Amniotic stem cell (primary cell): Measurements from ENCODE around the gene CCL25.
"Not testable (repeated sequence)": the region's sequence is repeated elsewhere in the genome, so short reads cannot be mapped to it uniquely, and the experiment has no call there.

Source experiments
- DNase-seq: peaks from one replicate; lab custom pipeline; 2025; lab: John Stamatoyannopoulos, UW

The CCL25 gene, protein sequence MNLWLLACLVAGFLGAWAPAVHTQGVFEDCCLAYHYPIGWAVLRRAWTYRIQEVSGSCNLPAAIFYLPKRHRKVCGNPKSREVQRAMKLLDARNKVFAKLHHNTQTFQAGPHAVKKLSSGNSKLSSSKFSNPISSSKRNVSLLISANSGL

GRCh38 chr19:8052464-8052859 is at the start of gene CCL25:
CCL25 (plus strand) TSS chr19:8052760; CDS start chr19:8053050, 290 bp downstream.
- DNase-seq, result no peak

DNA sequence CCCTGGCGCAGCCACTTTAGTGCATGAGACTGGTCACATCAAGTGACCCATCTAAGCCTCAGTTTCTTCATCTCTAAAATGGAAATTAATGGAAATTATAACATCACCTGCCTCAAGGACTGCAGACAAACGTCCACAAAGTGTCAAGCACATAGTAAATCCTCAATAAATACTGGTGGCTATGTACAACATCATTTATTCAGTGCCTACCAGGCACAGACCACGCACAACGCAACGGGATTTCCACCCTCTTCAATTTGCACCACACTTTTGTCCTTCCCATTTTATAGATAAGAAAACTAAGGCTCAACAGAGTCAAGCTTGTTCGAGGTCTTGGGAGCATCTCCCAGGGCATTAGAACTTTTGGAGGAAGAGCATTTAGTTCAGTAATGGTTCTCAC is 48.6 kb upstream of the CCL25 start:
- no peak for DNase-seq

DNA sequence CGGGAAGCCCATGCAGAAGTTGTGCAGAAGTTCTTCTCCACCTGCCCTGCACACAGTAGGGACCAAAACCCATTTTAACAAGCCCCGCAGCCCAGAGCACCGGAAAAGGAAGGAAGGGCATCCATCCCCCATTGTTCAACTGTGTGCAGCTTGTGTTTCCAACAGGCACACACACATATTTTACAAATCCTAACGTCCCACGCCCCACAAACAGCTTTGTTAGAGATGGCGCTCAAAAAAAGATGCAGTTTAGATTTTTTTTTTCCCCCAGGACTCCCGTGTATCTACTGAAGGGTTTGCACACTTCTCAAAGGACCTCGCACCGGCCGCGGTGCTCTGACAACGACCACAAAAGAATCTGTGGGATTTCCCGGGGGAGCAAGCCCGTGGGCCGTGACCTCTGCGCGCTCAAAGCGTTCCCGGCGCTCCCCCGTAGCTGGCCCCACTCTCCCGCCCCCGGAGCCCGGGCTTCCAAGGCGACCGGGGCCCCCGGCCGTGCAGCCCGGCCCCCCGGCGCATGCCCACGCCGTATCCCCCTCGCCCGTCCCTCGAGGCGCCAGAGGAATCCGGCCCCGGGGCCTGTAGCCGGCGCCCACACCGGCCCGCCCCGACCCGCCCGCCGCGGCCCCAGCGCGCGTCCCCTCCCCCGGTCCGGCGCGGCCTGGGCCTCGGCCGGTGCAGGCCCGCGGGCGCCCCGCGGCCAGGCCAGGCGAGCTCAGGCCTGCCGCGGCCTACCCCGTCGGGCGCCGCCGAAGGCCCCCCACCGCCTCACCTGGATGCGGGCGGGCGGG is 47.6 kb upstream of the CCL25 start:
- no peak for DNase-seq

- DNase-seq, result peak; percentile 86
These were observed 46.9 kb upstream of the CCL25 start, which contains the start of gene ELAVL1 for GRCh38 chr19:8005534-8006256. ELAVL1 (minus strand) TSS chr19:8005641; CDS start chr19:7991815, 13,826 bp downstream.

DNA sequence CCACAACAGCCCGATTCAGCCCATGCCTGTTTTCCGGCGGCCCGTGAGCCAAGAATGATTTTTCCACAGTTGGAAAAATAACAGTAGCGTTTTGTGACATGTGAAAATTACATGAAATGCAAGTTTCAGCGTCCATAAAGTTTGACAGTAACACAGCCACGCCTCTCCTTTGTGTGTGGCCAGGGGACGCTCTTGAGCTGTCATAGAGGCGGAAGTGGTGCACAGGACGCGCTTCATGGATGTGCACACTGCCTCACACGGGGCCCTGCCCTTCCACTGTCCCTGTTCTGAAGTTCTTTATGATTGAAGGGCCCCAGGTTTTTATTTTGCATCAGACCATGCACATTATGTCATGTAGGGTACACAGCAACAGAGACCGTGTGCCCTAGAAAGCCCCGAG is 34.8 kb upstream of the CCL25 start:
- DNase-seq, result no peak

GRCh38 chr19:8020681-8021080 is 31.9 kb upstream of the CCL25 start:
- no peak for DNase-seq

- DNase-seq, result no peak
These were observed 31.2 kb upstream of the CCL25 start for GRCh38 chr19:8021374-8021773.

GRCh38 chr19:8022275-8022674 is 30.3 kb upstream of the CCL25 start:
- DNase-seq, result no peak

GRCh38 chr19:8023371-8023770 is 29.2 kb upstream of the CCL25 start:
- DNase-seq, result peak; percentile 19

DNA sequence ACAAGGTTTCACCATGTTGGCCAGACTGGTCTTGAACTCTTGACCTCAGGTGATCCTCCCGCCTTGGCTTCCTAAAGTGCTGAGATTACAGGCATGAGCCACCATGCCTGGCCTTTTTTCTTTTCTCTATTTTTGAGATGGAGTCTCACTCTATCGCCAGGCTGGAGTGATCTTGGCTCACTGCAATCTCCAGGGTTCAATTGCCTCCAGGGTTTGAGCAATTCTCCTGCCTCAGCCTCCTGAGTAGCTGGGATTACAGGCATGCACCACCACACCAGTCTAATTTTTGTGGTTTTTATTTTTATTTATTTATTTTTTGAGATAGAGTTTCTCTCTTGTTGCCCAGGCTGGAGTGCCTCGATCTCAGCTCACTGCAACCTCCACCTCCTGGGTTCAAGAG is 28.3 kb upstream of the CCL25 start:
- DNase-seq, result not testable (repeated sequence)

GRCh38 chr19:8025316-8025715 is 27.2 kb upstream of the CCL25 start:
- DNase-seq, result no peak

DNA sequence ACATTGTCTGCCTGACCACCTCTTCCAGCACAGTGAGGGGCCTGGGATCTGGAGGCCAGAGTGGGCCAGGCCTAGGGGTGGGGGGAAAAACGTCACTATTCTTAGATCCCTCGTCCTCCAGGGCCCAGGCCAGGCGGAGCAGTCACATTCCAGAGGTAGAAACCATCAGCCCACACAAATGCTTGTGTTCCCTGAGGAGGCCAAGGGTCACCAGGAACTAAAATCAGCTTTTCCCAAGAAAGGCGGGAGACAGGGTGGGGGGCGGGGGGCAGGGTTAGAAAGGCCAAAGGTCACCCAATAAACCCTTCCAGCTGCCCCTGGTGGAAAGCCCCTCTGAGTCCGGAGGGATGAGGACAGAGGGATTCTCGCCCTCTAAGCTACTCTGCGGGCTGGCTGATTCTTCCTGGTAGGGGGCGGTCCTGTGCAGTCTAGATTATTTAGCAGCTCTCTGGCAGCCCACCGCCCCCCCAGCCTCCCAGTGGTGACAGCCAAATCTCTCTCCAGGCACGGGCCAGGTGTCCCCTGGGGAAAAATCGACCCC is 23.5 kb upstream of the CCL25 start:
- no peak for DNase-seq

GRCh38 chr19:8030960-8031359 is 21.6 kb upstream of the CCL25 start:
- no peak for DNase-seq

- DNase-seq, result not testable (repeated sequence)
These were observed 19.0 kb upstream of the CCL25 start for GRCh38 chr19:8033287-8034177.

GRCh38 chr19:8034178-8034525 is 18.4 kb upstream of the CCL25 start:
- no peak for DNase-seq

- no peak for DNase-seq
These were observed 16.0 kb upstream of the CCL25 start for GRCh38 chr19:8036434-8037099.

GRCh38 chr19:8038815-8039214 is 13.7 kb upstream of the CCL25 start:
- DNase-seq, result no peak

- DNase-seq, result no peak
These were observed 13.3 kb upstream of the CCL25 start for GRCh38 chr19:8039231-8039630.

GRCh38 chr19:8041531-8041931 is 11.0 kb upstream of the CCL25 start:
- DNase-seq, result no peak

DNA sequence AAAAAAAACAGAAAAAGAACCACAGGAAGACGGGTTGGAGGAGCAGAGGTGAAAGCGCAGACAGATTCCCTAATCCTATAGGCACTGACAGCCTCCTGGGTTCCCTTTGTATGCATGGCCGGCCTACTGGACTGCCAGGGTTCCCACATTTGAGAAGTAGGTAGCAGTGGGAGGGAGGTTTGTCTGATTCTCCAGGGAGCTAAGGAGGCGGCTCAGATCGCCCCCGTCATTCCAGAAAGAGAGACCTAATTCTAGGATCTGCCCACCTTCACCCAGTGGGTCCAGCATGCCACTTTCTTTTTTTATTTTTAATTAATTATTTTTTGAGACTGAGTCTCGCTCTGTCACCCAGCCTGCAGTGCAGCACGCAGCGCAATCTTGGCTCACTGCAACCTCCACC is 9.7 kb upstream of the CCL25 start:
- no peak for DNase-seq

DNA sequence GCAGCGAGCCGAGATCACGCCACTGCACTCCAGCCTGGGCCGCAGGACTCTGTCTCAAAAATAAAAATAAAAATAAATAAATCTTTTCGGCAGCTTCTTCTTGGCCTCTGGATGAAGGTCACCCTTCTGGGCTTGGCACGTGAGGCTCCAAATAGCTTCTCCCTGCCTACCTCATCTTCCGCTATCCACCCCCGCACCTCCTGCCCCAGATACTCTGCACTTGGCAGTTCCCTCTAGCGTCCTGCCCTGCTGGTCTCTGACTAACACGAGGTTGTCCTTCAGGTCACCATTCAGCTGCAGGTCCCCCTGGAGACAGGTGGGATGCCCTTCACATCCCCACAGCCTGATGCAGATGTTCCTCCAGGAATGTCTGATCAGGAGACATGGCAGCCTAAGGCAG is 8.5 kb upstream of the CCL25 start:
- no peak for DNase-seq
